ENCODE data around the gene MACROD2. TPM values are rescaled to one million over a fixed set of nuclear protein-coding genes. Genes with fewer than 3 reads are reported as not detected.
"Not testable (repeated sequence)": the region's sequence is repeated elsewhere in the genome, so short reads cannot be mapped to it uniquely, and the experiment has no call there.

MACROD2 gene
- total RNA-seq, 1 donor from 2014 or later = 17.1 TPM

- DNase-seq (ENCODE audit: low spot score) = no peak
Observed at GRCh38 chr20:14947946-14948345, 952.6 kb downstream of the MACROD2 start.

GRCh38 chr20:14948416-14948815 lies 953.1 kb downstream of the MACROD2 start:
- DNase-seq (ENCODE audit: low spot score) = no peak

GRCh38 chr20:14950633-14951032 lies 955.3 kb downstream of the MACROD2 start:
- DNase-seq (ENCODE audit: low spot score) = no peak

- no peak for DNase-seq (ENCODE audit: low spot score)
Observed at GRCh38 chr20:14951105-14951504, 955.8 kb downstream of the MACROD2 start.

GRCh38 chr20:14951707-14952418 lies 956.5 kb downstream of the MACROD2 start:
- DNase-seq (ENCODE audit: low spot score) = no peak

GRCh38 chr20:14953736-14954135 lies 958.4 kb downstream of the MACROD2 start:
- no peak for DNase-seq (ENCODE audit: low spot score)

GRCh38 chr20:14955399-14955798 lies 960.1 kb downstream of the MACROD2 start:
- DNase-seq (ENCODE audit: low spot score) = no peak

GRCh38 chr20:14956026-14956425 lies 960.7 kb downstream of the MACROD2 start:
- DNase-seq (ENCODE audit: low spot score) = no peak

GRCh38 chr20:14956538-14956937 lies 961.2 kb downstream of the MACROD2 start:
- no peak for DNase-seq (ENCODE audit: low spot score)

GRCh38 chr20:14957402-14957801 lies 962.1 kb downstream of the MACROD2 start:
- DNase-seq (ENCODE audit: low spot score) = no peak

GRCh38 chr20:14958626-14959025 lies 963.3 kb downstream of the MACROD2 start:
- no peak for DNase-seq (ENCODE audit: low spot score)

GRCh38 chr20:14959506-14960475 lies 964.5 kb downstream of the MACROD2 start:
- DNase-seq (ENCODE audit: low spot score) = no peak

GRCh38 chr20:14960831-14961230 lies 965.5 kb downstream of the MACROD2 start:
- no peak for DNase-seq (ENCODE audit: low spot score)

GRCh38 chr20:14963262-14963663 lies 967.9 kb downstream of the MACROD2 start:
- DNase-seq (ENCODE audit: low spot score) = no peak

GRCh38 chr20:14966203-14966602 lies 970.9 kb downstream of the MACROD2 start:
- no peak for DNase-seq (ENCODE audit: low spot score)

- DNase-seq (ENCODE audit: low spot score) = no peak
Observed at GRCh38 chr20:14966808-14967207, 971.5 kb downstream of the MACROD2 start.

GRCh38 chr20:14972256-14972655 lies 976.9 kb downstream of the MACROD2 start:
- DNase-seq (ENCODE audit: low spot score) = no peak

GRCh38 chr20:14972690-14973089 lies 977.4 kb downstream of the MACROD2 start:
- DNase-seq (ENCODE audit: low spot score) = no peak

GRCh38 chr20:14979453-14979986 lies 984.2 kb downstream of the MACROD2 start:
- DNase-seq (ENCODE audit: low spot score) = no peak

- not testable (repeated sequence) for DNase-seq (ENCODE audit: low spot score)
Observed at GRCh38 chr20:14981486-14981885, 986.2 kb downstream of the MACROD2 start.

GRCh38 chr20:14982324-14982723 lies 987.0 kb downstream of the MACROD2 start:
- DNase-seq (ENCODE audit: low spot score) = not testable (repeated sequence)

GRCh38 chr20:14984305-14984704 lies 989.0 kb downstream of the MACROD2 start:
- no peak for DNase-seq (ENCODE audit: low spot score)
